ENCODE measurements around the gene RFXAP. TPM values are rescaled to one million over a fixed set of nuclear protein-coding genes. Genes with fewer than 3 reads are reported as not detected.

The RFXAP gene
- total RNA-seq, 2 experiments from 2014 or later: 10.1 to 10.5 TPM

DNA sequence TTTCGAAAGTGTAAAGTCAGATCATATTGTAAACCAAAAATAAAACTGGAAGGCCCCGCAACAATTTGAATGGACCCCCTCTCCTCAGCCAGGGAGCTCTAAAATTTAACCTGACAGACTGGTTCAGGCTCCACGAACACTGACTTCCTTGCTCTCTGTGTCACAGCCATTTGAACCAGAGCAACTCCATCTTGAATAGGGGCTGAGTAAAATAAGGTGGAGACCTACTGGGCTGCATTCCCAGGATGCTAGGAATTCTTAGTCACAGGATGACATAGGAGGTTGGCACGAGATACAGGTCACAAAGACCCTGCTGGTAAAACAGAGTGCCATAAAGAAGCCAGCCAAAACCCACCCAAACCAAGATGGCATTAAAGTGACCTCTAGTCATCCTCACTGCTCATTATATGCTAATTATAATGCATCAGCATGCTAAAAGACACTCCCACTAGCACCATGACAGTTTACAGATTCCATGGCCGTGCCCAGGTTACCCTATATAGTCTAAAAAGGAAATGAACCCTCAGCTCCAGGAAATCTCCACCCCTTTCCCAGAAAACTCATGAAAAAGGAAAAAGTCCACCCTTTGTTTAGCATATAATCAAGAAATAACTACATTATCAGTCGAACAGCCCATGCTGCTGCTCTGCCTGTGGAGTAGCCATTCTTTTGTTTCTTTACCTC lies 43.1 kb downstream of the RFXAP start:
- ChIA-PET CTCF (interaction anchor here (0.7 to 1.2 kb wide), 2 partner anchors 19 to 106 kb away, joined by 3 read pairs; no protein-coding TSS in a partner anchor), POLR2A (no interaction called here)

DNA sequence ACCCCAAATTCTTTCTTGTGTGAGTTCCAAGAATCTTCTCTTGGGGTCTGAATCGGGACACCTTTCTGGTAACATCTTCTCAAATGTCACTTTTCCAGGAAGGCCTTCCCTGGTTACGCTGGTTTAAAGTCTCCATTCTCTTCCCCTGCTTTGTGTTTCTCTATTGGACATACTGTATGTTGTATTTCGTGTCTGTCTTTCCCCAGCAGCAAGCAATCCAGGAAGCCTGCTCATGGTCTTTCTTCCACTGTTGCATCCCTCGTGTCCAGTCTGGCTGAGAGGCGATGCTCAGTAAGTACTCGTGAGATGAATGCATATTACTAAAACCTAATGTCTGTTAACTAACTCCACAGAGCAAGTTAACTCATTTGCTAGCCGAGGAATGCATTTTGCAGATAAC lies 43.7 kb downstream of the RFXAP start:
- CTCF ChIA-PET: interaction anchor here (0.6 kb wide), 2 partner anchors 257 to 578 kb away, joined by 3 to 4 read pairs; no protein-coding TSS in a partner anchor
- POLR2A ChIA-PET: no interaction called here

DNA sequence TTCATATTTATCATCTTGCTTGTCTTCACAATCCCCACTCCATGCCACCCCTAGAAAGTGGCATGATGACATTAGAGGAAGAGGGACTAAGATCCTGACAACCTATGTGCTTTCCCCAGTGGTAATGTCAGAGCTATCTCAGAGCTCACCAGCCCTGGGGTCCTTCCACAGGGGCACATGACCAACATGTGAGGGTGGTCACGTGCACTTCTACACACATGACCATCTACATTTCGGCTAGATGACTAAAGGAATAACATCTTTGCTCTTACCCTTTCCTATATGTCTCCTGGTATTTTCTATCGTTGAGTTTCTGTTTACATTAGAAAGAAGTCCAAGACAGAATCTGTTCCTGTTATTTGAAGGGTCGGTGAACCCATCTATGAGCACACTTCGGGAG lies 46.2 kb downstream of the RFXAP start:
- CTCF ChIA-PET: no interaction called here
- POLR2A ChIA-PET: no interaction called here

DNA sequence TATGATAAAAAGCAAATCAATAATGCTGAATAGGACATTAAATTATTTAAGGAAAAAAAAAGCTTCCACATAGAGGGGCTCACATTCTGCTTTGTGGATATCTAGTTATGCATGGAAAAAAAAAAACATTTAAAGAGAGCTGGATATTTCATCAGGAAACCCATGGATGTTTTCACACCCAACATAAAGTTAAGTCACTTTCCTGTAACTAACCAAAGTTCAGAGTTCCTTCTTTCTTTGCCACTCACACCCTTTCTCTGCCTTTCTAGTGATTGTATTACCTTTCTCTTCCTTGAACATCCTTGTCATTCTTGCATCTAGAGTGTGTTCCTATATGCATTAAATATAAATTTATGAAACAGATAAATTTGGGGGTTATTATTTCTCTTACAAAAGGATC lies 47.2 kb downstream of the RFXAP start:
- ChIA-PET CTCF (no interaction called here), POLR2A (no interaction called here)

DNA sequence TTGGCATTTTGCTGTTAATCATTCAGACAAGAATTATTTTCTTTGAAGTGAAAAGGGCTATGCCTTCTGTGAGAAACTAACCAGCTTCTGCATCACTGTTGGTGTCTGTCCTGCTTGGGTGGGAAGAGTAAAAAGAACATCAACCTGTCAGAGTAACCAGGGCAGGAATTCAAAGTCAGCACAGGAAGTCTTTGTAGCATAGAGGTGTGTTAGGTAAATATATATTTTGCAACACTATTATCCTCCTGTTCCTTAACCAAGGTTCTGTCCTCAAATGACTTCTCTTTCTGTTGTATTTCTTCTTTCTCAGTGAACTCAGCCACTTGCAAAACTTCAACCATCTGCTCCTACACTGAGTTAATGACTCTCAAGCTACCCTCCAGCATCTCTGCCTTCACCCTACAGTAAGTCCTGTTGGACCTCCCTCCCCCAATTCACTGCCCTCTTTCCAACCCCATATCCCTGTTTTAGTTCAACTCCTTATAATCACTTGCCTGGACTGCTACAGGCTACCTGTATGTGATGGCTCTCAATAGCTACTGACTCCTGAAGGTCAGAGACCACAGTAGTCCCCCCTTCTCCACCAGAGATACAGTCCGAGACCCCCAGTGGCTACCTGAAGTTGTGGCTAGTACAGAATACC lies 51.1 kb downstream of the RFXAP start:
- CTCF ChIA-PET: no interaction called here
- POLR2A ChIA-PET: no interaction called here

DNA sequence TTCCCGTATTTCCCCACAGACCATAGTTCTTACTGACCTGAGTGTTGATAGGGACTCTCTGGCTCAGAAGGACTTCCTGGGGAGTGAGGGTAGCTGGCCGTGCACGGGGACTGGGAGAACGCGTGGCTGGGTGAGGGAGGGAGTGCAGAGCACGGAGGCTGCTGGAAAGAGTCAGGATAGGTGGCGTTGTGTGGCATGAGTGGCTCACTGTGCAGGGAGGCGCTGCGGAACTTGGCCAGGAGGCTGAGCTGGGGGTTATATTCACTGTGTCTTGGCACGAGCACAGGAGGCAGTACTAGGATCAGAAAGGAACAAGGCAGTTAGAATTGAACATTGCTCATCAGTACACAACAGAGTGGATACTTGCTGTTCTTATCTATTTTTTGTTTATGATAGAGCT lies 53.6 kb downstream of the RFXAP start:
- CTCF ChIA-PET: no interaction called here
- POLR2A ChIA-PET: no interaction called here

DNA sequence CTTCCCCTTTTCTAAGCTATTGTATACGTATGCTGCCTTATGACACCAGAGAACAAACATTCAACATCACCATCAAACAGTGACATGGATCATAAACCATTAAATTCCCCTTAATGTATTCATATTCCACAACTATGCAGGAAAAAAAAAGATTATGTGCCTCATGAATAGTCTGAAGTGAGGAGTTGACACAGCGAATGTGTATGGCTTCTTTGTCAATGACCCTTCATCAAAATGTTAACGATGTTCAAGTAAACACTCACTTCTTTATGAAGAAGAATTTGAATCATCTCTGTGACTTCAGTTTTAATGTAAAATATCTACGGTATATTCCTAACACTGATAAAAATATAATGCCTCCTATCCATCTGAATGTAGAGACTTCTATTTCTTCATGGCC lies 56.4 kb downstream of the RFXAP start:
- POLR2A ChIA-PET: no interaction called here
- CTCF ChIA-PET: no interaction called here

DNA sequence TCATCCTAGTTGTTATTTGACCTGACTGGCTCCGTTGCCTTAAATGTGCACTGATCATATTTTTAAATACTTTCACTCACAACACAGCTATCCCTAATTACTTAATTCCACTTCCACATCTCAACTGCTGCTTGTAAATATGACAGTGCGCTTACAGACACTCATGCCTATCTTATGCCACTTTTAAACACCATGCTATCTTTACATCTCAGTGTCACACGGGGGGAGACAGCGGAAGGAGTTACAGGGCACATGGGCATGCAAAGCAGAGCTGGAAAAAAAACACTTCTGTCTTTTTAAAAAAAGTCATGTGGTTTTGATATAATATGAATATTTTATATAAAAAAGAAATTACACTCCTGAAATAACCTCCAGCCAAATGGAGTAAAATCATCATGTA lies 56.9 kb downstream of the RFXAP start:
- POLR2A ChIA-PET: no interaction called here
- CTCF ChIA-PET: no interaction called here

Other genes starting within 250 kb of the RFXAP start
- not detected for gene SERTM1, start 145.2 kb upstream of the RFXAP start, total RNA-seq
- gene SMAD9, start 101.0 kb downstream of the RFXAP start, total RNA-seq: not detected
- gene ALG5, start 180.1 kb downstream of the RFXAP start, total RNA-seq: 10 to 100 TPM; 46.4 to 46.9 TPM
- 100 to 1,000 TPM; 167 to 169 TPM for gene EXOSC8, start 181.6 kb downstream of the RFXAP start, total RNA-seq
- 10 to 100 TPM; 49.1 to 49.8 TPM for gene SUPT20H, start 240.5 kb downstream of the RFXAP start, total RNA-seq

Data from activated CD8-positive, alpha-beta memory T cell treated with anti-CD3 and anti-CD28 coated beads for 36 hours (primary cell).